GM19397 (cell line): Measurements from ENCODE around the gene NTN1.

Experiments
- ATAC-seq: cut with Tn5 transposase; IDR thresholded peaks from one replicate; pipeline ENCODE4 v1.9.1; 2021; ENCODE audit warnings: mild to moderate bottlenecking, moderate library complexity; ENCODE audit not compliant: unreplicated experiment

NTN1 gene

DNA sequence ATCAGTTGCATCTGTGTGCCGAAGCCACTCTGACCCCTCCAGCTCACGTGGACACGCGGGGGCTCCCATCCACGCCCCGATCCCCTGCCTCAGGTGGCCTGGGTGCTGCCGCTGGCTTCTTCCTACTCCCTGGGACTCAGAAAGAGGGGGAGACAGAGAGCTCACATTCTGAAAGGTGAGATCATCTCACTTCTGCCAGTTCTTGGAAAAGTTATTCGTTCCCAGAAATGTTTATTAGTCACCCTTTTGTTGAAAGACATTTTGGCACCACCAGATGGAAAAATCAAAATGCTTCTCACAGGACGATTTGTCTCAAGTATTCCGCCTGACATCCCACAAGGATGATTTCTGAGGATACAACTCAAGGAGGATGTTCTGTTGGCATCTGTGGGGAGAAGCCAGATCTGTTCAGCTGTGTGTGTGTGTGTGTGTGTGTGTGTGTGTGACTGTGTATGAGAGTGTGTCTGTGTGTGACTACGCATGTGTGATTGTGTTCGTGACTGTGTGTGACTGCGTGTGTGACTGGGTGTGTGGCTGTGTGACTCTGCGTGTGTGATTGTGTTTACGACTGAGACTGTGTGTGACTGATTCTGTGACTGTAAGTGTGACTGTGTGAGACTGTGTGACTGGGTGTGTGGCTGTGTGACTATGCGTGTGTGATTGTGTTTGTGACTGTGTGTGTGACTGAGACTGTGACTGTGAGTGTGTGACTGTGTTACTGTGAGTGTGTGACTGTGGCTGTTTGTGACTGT lies 207.3 kb downstream of the NTN1 start:
- ATAC-seq: no peak

DNA sequence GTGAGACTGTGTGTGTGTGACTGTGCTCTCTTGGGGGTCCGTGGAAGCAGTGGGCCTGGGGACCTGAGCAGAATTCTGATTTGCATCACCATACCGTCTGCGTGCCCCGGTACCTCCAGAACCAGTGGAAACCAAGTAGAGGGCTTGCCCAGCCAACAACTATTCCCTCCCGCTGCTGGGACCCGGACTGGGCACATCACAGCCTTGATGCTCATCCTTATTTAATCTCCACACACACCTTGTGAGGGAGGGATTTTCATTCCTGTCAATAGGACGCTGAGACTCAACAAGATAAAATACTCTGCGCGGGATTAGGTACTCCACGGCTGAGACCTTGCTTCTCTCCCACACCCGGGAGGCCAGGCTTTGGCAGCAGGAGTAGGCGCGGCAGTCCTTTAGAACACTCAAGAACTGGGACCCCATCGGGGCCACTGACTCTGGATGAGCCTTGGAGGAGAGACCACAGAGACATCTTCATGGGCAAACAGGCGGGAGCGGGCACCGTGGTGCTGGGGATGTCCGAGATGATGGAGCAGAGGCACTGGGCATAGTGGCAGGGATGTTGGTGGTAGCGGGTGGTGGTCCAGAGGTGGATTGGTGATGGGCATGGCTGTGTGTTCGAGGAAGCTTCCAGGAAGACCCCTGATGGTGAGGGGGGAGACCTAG lies 208.0 kb downstream of the NTN1 start:
- no peak for ATAC-seq

DNA sequence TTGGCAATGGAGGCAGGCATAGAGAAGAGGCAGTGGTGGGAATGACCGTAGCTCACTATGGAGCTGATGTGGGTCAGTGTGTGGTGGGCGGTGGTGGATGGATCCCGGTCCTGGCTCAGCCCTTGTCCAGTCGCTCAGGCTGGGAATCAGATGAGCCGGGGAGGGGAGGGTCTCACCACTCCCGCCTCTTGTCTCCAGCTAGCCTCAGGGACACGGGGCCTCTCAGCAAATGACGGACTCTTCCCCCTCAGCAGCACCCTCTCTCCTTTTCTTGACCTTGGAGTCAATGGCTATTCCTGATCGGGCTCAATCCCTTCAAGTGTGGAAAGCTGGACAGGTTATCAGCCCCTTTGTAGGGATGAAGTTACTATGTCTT lies 208.5 kb downstream of the NTN1 start:
- no peak for ATAC-seq

DNA sequence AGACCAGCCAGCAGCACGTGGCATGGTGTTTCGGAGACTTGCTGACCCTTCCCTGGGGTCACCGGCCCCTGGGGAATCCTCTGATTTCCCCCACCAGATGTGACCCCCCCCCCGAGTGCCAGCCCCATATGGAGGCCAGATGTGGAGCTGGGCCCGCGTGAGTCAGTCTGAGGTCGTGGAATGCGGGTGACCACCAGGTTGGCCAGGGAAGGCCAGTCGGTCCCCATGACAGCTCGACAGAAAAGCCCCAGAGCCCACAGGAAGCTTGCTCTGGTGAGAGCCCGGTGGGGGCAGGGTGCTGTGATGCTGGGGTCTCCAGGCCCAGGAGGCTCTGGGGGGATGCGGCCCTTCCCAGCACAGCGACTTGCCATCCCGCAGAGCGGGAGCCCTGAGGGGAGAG lies 209.0 kb downstream of the NTN1 start:
- no peak for ATAC-seq

DNA sequence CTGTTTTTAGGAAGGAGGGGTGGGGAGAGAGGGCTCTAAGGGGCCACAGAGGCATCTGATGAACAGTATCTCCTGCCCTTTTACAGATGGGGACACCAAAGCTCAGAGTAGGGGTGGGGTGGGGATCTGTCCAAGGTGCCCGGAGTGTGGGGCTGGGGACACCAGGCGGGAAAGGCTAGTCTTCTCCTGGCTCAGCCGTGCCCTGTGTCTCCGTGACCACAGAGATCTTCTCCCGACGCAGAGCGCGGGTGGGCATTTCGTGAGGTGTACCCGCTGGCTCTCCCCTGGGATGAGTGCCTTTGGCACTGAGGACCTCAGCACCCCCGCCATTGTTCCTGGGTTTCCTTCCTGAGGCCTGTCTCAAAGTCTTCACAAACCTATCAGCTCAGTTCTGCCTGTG lies 209.6 kb downstream of the NTN1 start:
- ATAC-seq: no peak

DNA sequence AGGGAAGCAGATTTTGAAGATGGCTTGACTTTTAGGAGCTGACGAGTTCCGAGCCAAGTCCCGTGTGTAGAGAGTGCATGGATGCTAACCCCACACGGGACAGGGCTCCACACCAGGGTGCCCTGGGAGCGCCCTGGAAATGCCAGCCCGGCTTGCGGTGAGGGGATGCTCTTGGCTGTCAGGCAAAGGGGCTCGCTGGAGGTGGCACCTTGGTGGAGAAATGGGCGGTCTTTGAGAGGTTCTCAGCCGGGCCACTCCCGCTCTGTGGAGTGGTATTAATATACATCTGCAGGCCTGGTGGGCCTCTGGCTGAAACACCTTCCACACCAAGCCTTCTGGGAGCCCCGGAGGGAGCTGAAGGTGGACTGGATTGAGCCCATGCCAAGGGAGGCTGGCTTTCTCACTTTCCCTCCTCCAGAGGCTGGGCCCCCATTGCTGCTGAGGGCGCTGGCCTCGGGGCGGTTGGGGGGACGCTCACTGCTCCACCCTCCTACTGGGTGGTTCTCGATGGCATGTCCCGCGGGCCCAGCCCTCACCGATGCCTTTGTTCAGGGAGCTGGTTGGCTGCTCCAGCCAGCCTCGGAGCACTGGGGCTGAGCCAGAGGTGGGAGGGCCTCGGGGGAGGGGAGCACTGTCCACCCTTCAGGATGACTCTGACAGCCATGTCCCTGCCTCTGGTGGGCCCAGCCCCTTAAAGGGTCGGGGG lies 210.3 kb downstream of the NTN1 start:
- no peak for ATAC-seq

DNA sequence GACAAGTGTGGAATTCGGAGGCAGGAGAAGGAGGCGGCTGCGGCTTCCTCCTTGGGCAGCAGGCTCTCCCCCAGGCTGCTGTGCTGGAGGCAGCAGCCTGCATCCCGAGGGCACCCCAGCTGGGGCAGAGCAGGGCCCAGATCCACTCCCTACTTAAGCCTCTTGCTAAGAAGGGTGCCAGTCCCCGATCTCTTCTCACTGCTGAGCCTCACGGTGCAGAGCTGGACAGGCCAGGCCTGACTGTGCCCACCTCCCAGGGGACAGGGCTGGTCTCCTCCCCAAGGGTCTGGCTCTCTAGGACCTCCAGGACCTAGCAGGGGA lies 210.8 kb downstream of the NTN1 start:
- ATAC-seq: no peak

DNA sequence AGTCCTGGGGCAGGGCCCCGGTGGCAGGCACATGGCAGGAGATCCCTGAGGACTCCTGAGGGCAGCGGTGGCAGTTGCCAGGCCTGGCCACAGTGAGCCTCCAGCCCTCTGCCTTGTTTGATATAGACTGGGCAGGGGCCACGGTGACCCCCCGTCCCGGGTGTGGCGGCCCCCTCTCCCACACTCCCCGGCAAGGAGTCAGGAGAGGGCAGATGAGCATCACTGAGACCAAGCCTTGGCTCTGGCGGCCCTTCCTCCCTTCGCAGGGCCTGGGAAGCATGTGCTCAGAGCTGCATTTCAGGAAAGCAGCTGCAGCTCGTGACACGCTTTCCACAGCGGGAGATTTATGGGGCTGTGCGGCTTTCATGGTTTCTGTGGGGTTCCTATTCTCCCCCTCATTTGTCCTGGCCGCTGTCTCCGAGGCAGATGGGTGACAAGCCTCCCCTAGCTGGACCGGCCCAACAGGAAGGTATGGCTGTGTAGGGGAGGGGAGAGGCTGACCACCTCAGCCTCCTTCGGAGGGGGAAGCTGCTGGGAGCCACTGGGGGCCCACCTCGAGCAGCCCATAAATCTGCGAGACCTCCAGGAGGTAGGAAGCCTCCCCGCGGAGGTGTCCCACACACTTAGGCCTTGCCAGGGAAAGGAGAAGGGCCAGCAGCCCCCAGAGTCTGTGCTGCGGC lies 211.4 kb downstream of the NTN1 start:
- ATAC-seq: no peak

DNA sequence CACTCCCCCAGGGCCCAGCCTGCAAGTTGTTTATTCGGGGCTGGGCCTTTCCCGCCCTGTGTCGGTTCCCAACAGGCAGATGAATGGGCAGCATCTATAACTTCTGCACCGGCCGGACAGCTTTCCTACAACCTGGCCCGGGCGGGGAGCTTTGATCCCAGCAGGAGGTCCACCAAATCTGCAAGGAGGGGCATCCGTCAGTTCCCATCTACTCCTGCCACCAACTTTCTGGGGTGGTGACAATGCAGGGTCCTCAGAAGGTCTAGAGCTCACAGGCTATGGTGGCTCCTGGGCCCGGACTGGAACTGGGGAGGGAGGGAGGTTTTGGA lies 211.9 kb downstream of the NTN1 start:
- ATAC-seq: no peak

DNA sequence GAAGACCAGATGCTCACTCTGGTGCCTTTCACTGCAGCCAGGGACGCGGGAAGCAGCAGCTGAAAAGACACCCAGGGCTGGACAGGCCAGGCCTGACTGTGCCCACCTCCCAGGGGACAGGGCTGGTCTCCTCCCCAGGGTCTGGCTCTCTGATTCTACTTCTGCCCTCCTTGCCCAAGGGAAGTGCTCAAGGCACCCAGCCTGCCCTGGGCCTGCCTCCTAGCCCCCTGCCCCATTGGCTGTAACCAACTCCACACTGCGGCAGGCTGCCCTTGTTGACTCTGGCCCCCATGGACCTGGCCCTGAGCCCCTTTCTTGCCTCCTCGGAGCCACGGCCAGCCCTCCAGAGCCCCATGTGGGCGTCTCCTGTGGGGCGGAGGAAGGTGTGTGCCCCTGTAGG lies 212.5 kb downstream of the NTN1 start:
- ATAC-seq: no peak

DNA sequence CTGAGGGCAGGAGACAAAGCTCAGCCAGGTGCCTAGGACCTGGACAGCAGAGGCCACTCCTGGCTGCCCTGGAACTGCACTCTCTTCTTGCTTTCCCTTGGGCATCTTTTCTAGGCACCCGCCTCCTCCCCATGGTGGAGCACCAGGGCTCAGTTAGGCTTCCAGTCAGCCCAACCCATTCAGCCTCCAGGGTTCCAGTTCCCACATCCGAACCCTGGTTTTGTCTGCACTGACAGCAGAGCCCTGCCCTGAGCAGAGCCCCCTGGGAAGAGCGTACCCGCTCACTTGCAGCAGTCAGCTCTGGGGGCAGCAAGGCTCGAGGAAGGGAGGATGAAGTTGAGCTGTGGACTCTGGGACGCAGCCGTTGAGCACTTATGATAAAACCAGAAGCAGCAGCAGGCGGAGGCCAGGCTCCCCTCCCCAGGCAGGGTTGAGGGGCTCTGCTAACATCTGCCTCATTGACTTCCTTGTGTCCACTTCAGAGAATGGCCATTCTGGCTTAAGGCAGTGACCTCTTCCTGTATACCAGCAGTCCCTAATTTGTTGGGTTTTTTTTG lies 213.2 kb downstream of the NTN1 start:
- ATAC-seq: no peak

DNA sequence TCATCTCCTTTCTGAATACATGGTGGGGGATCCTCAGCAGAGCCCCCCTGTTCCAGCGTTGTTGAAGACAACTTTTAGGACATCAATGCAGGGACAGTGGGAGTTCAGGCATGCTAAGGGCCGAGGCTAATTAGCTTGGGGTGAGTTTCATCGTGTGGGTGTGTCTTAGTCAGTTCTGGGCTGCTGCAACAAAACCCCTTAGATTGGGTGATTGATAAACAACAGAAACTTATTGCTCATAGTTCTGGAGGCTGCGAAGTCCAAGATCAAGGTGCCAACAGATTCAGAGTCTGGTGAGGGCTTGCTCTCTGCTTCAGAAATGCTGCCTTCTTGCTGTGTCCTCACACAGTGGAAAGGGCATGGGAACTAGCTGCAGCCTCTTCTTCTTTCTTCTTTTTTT lies 214.0 kb downstream of the NTN1 start:
- no peak for ATAC-seq

DNA sequence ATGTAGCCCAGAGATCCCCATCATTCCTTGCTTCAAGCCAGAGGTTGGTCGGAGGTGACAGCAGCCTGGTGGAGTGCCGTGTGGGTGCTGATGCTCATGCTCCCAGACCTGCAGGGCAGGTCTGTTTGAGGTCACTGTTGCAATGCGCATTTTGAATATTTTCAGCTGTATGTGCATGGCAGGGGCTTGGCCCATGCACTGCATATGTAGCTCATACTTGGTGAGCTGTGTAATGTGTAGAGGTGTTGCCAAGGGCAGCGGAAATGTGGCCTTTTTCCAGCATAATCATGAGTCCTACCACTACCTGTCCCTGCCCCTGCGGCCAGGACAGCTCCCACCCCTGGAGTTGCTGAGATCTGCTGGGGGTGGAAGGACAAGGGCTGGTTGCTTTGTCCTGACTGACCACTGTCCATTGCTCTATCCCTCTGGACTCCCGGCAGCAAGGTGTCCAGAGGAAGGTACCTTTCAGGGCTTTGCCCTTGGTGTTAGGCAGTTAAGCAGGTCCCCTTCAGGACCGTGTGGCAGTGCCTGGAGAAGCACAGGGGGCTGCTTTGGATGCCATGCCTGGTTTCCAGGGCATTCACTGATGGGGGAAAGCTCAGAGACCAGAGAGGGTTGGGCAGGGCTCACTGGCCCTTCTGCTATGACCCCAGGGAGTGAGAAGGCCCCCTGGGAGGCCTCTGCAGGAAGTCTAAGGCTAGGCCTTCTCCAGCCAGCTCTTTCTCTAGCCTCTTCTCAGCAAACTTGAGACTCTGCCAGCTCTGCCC lies 215.2 kb downstream of the NTN1 start:
- ATAC-seq: no peak

DNA sequence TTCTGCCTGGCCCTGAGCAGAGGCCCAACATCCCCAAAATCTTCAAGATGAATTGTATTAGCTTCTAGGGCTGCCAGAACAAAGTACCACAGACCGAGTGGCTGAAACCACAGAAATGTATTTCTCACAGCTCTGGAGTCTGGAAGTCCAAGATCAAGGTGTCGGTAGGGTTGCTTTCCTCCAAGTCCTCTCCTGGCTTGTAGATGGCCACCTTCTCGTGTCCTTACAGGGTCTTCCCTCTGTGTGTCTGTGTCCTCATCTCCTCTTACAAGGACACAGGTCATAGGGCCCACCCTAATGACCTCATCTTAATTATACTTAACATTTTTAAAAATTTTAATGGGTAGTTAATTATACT lies 215.7 kb downstream of the NTN1 start:
- ATAC-seq: no peak

DNA sequence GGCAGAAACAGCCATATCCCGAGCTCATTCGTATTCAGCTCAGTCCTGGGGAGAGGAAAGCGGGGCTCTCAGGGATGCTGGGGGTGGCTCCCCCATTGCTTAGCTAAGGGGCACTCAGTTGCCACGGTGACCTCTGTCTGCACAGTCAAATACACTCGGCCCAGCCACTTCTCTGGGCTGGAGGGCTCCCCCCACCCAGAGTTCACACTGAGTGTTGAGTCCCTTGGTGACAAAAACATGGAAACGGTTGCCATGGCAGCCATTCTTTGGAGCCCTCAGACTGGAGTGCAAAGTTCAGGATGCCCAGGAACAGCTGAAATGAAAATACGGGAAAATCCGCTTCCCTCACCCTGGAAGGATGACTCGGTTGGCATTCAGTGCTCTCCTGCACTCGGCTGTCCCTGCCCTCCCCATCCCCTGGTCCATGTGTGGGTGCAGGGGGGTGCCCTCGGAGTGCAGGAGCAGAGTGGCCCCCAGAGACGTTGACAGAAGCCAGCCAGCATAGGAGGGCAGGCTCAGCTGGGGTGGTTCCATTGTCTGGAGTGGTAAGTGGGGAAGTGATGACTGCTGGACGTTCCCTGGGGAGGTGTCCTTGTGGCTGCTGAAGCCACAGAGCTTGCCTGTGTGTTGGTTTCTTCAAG lies 216.5 kb downstream of the NTN1 start:
- no peak for ATAC-seq

DNA sequence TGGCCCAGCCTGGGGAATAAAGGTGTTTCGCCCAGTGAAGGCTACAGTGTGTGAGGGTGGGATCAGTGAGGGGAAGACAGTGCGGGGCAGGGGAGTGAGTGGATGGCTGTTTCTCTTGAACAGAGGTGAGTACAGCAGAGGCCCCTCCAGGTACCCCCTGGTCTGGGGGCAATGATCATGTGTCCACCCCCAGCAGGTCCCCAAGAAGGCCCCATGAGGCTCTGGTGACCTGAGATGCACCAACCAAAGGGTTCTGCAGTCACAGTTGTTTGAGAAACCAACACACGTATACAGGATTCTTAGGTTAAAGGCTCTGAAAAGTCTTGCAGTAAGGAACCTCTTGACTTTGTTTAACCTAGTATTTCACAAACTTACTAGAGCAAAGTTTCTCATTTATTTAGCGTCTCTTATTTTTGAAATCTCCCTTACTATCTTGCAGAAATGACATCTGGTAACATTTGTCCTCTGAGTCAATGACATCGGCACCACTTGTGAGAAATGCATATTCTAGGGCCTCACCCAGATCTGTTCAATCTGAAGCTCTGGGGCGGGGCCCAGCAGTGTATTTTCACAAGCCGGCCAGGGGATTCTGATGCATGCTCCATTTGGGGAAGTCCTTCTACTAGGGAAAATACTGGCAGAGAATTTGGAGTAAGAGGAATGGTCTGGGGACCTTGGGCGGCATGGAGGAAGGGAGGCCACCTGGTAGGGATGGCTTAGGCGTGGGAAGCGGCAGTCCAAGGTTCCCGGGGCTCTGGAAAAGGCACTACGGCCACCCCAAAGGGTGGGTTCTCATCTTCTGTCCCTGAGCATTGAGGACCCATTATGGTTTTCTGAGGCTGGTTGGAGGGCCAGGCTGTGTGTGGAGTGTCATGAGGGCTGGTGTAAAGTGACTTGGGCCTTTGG lies 217.3 kb downstream of the NTN1 start:
- ATAC-seq: no peak

DNA sequence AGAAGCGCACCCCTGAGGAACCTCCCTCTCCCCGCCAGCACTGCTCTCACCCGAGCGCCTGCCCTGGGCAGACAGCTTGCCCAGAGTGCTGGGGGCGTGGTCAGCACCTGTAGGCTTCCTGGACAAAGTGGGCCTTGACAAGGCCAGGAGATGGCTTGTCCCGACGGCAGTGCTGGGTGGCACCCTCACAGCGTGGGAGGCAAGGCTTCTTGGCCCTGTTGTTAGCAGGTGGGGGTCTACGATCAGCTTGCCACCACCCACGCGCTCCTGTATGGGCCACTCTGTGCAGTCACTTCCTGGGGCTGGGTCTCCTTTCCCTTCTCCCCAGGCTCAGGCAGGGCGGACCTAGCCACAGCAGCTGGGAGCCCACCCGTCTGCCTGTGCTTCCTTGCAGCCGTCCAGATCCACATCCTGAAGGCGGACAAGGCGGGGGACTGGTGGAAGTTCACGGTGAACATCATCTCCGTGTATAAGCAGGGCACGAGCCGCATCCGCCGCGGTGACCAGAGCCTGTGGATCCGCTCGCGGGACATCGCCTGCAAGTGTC lies 218.0 kb downstream of the NTN1 start:
- no peak for ATAC-seq

DNA sequence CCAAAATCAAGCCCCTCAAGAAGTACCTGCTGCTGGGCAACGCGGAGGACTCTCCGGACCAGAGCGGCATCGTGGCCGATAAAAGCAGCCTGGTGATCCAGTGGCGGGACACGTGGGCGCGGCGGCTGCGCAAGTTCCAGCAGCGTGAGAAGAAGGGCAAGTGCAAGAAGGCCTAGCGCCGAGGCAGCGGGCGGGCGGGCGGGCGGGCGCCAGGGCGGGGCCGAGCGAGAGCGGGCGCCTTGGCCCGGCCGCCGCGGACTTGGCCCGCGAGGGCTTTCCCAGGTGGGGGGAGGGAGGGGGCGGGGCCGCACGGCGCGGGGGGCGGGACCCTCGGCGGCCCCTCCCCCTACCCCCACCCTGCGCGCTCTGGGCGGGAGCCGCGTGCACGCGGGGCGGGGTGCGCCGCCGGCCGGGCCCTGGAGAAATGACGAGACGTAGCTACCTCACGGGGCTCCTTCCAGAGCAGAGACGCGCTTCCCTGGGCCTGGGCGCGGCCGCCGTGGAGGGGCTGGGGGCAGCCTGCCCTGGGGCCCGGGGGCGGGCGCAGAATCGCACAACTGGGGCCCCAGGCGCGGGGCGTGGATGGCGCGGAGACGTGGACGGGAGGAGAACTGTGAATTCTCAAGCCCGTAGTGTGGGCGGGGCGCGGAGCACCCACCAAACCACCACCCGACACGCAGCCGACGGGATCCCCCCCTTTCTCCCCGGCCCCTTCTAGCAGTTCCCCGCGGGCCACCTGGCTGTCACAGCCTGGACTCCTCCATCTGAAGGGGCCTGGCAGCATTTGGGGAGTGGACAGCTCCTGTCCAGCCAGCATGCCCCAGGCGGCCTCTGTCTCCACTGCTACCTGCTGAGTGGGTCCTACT lies 218.7 kb downstream of the NTN1 start:
- no peak for ATAC-seq
